ENCODE data around the gene MMP7.

- TF ChIP-seq CTCF (IDR thresholded peaks at IDR 0.05) (no peak), EZH2 (IDR thresholded peaks at IDR 0.05; ENCODE audit: borderline replicate concordance, insufficient read depth, low read depth, low read length, poor library complexity, severe bottlenecking) (no peak)
These were observed 58.4 kb downstream of the MMP7 start for GRCh38 chr11:102472127-102472526.
